BLaER1 treated with 17β-estradiol and CSF1 and Interleukin-3, amounts not matched to agents 10 nM and 100 nM (cell line): Measurements from ENCODE around the gene CCDC92.

Experiments used
- H3K27ac ChIP-seq, 11 experiments: shearing (Covaris generic); formaldehyde crosslinking; 2 replicates each; pipeline ENCODE4 v1.8.1; 2022
- H3K27me3 ChIP-seq, 11 experiments: shearing (Covaris generic); formaldehyde crosslinking; 2 replicates each; pipeline ENCODE4 v1.8.1; 2022
- H3K36me3 ChIP-seq, 11 experiments: shearing (Covaris generic); formaldehyde crosslinking; 2 replicates each; pipeline ENCODE4 v1.8.1; 2022
- H3K4me1 ChIP-seq, 10 experiments: shearing (Covaris generic); formaldehyde crosslinking; 2 replicates each; pipeline ENCODE4 v1.8.1; 2022
- H3K4me2 ChIP-seq, 11 experiments: shearing (Covaris generic); formaldehyde crosslinking; 2 replicates each; pipeline ENCODE4 v1.8.1; 2022
- H3K4me3 ChIP-seq, 10 experiments: shearing (Covaris generic); formaldehyde crosslinking; 2 replicates each; pipeline ENCODE4 v1.8.1; 2022
- H3K9ac ChIP-seq, 11 experiments: shearing (Covaris generic); formaldehyde crosslinking; 2 replicates each; pipeline ENCODE4 v1.8.1; 2022
- H3K9me3 ChIP-seq, 11 experiments: shearing (Covaris generic); formaldehyde crosslinking; replicated peaks in 1 of 11; 2 replicates each; pipeline ENCODE4 v1.8.1; 2022
- H4K20me1 ChIP-seq, 11 experiments: shearing (Covaris generic); formaldehyde crosslinking; 2 replicates each; pipeline ENCODE4 v1.8.1; 2022
- Cebpa-rat ChIP-seq, 11 experiments: shearing (Covaris generic); IDR thresholded peaks; 2 replicates each; pipeline ENCODE4 v1.8.1; 2022

CCDC92 gene

GRCh38 chr12:124006846-124007713 is 34.4 kb upstream of the CCDC92 start:
- peak overlapping the region in 1 of 11 experiments; percentile 0; a peak in 1 of 22 replicates for H3K9ac ChIP-seq
- peaks cover 32 to 52% (median 43%) of the 10 kb centered on the region in 10 experiments for H3K4me1 ChIP-seq
- peaks cover 0 to 42% (median 14%) of the 10 kb centered on the region in 11 experiments; a peak in 10 of 22 replicates for H4K20me1 ChIP-seq
- no peaks in the 10 kb centered on the region for H3K9me3 ChIP-seq
- H3K4me2 ChIP-seq = peak overlapping the region; percentile 44 to 76 (median 68)
- TF ChIP-seq Cebpa-rat (IDR thresholded peaks at IDR 0.05) = no peak
- no peak overlapping the region for H3K4me3 ChIP-seq
- no peaks in the 10 kb centered on the region for H3K27me3 ChIP-seq
- peaks cover 48 to 85% (median 70%) of the 10 kb centered on the region in 11 experiments for H3K36me3 ChIP-seq
- peak overlapping the region in 6 of 11 experiments; percentile 2 to 53 (median 24); a peak in 7 of 22 replicates for H3K27ac ChIP-seq

GRCh38 chr12:124006085-124006845 is 33.6 kb upstream of the CCDC92 start:
- H3K9ac ChIP-seq = peak overlapping the region in 1 of 11 experiments; percentile 44; a peak in 2 of 22 replicates
- H3K9me3 ChIP-seq = no peaks in the 10 kb centered on the region
- H3K27ac ChIP-seq = peak overlapping the region in 7 of 11 experiments; percentile 2 to 53 (median 31); a peak in 9 of 22 replicates
- no peaks in the 10 kb centered on the region for H3K27me3 ChIP-seq
- H4K20me1 ChIP-seq = peaks cover 0 to 46% (median 21%) of the 10 kb centered on the region in 11 experiments; a peak in 10 of 22 replicates
- H3K36me3 ChIP-seq = peaks cover 48 to 85% (median 70%) of the 10 kb centered on the region in 11 experiments
- no peak overlapping the region for H3K4me3 ChIP-seq
- peak overlapping the region; percentile 44 to 76 (median 68) for H3K4me2 ChIP-seq
- TF ChIP-seq Cebpa-rat (IDR thresholded peaks at IDR 0.05) = no peak
- H3K4me1 ChIP-seq = peaks cover 32 to 58% (median 47%) of the 10 kb centered on the region in 10 experiments

- Histone ChIP-seq H3K27me3 (no peaks in the 10 kb centered on the region), H3K4me1 (peaks cover 32 to 64% (median 47%) of the 10 kb centered on the region in 10 experiments), H3K4me3 (no peak overlapping the region), H3K9ac (no peak overlapping the region), H3K9me3 (no peaks in the 10 kb centered on the region), H3K27ac (0 out of 22 replicates have a peak overlapping the region, but pooled peaks of 1 of the 11 experiments have one; percentile 23), H3K36me3 (peaks cover 50 to 87% (median 71%) of the 10 kb centered on the region in 11 experiments), H4K20me1 (peaks cover 0 to 56% (median 23%) of the 10 kb centered on the region in 11 experiments; a peak in 12 of 22 replicates), H3K4me2 (peak overlapping the region in 6 of 11 experiments; percentile 7 to 43 (median 20); a peak in 8 of 22 replicates)
- no peak for TF ChIP-seq Cebpa-rat (IDR thresholded peaks at IDR 0.05)
Observed at GRCh38 chr12:124004233-124004875, 31.7 kb upstream of the CCDC92 start.

- no peak overlapping the region for H3K9ac ChIP-seq
- H3K27ac ChIP-seq = no peak overlapping the region
- H4K20me1 ChIP-seq = peaks cover under 1 to 60% (median 24%) of the 10 kb centered on the region in 11 experiments; a peak in 14 of 22 replicates
- H3K4me1 ChIP-seq = peaks cover 21 to 52% (median 36%) of the 10 kb centered on the region in 10 experiments
- no peak overlapping the region for H3K4me2 ChIP-seq
- no peak for TF ChIP-seq Cebpa-rat (IDR thresholded peaks at IDR 0.05)
- no peak overlapping the region for H3K4me3 ChIP-seq
- H3K9me3 ChIP-seq = no peaks in the 10 kb centered on the region
- no peaks in the 10 kb centered on the region for H3K27me3 ChIP-seq
- peaks cover 65 to 94% (median 84%) of the 10 kb centered on the region in 11 experiments for H3K36me3 ChIP-seq
Observed at GRCh38 chr12:124002654-124003053, 30.0 kb upstream of the CCDC92 start.

DNA sequence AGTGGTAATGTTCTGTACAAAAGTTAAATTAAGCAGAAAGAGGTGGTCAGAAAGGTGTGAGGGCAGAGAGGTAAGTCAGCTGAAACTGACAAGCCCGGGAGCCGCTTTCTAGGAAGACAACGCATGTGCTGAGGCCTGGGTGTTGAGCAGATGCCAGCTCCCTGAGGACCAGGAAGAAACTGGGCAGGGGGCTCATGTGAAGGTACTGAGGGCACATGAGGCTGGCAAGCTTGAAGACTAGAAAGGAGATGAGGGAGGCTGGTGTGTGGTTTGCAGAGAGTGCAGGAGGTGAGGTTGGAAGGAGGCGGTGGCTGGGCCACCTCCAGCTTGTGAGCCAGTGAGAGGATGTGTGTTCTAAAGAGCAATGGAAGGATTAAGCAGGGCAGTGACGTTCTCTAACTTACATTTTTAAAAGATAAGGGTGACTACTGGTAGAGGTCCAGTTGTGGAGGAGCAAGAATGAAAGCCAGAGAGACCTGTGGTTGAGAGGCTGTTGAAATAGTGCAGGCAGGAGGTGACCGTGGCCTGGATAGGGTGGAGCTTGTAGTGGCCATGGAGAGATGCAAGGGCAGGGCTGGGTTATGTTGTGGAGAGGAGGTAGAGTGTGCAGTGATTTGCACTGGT is 29.5 kb upstream of the CCDC92 start:
- H3K9me3 ChIP-seq = no peaks in the 10 kb centered on the region
- H3K4me3 ChIP-seq = no peak overlapping the region
- H3K27me3 ChIP-seq = no peaks in the 10 kb centered on the region
- H3K36me3 ChIP-seq = peaks cover 70 to 94% (median 84%) of the 10 kb centered on the region in 11 experiments
- H3K4me2 ChIP-seq = no peak overlapping the region
- H3K9ac ChIP-seq = no peak overlapping the region
- no peak for TF ChIP-seq Cebpa-rat (IDR thresholded peaks at IDR 0.05)
- H4K20me1 ChIP-seq = peaks cover 6 to 63% (median 24%) of the 10 kb centered on the region in 11 experiments; a peak in 14 of 22 replicates
- peaks cover 16 to 47% (median 31%) of the 10 kb centered on the region in 10 experiments for H3K4me1 ChIP-seq
- H3K27ac ChIP-seq = no peak overlapping the region

DNA sequence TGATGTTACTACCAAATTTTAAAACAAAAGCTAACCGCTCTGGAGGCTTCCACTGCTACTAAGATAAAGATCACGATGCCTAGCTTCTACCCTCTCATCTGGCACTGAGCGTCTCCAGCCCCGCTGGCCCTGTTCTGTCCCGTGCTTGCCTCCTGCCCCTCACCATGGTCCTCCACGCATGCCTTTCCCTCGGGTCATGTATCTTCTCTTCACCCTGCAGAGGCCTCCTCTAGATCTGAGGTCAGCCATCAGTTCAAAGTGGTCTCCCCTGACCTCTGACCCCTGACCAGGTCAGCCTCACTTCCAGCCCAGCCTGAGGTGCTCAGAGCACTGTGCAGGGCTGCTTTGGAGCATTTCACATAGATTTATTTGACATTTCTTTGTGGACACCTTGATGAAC is 28.7 kb upstream of the CCDC92 start:
- TF ChIP-seq Cebpa-rat (IDR thresholded peaks at IDR 0.05) = no peak
- peaks cover 72 to 97% (median 86%) of the 10 kb centered on the region in 11 experiments for H3K36me3 ChIP-seq

GRCh38 chr12:124000111-124000510 is 27.5 kb upstream of the CCDC92 start:
- Histone ChIP-seq H4K20me1 (peaks cover 9 to 66% (median 36%) of the 10 kb centered on the region in 11 experiments; a peak in 15 of 22 replicates), H3K9ac (no peak overlapping the region), H3K27me3 (no peaks in the 10 kb centered on the region), H3K9me3 (no peaks in the 10 kb centered on the region), H3K4me3 (no peak overlapping the region), H3K4me1 (peaks cover 0 to 28% (median 12%) of the 10 kb centered on the region in 10 experiments; a peak in 13 of 20 replicates), H3K36me3 (peaks cover 77 to 100% (median 93%) of the 10 kb centered on the region in 11 experiments), H3K27ac (no peak overlapping the region), H3K4me2 (no peak overlapping the region)
- no peak for TF ChIP-seq Cebpa-rat (IDR thresholded peaks at IDR 0.05)

More for the DNA sequence above, 28.7 kb upstream of the CCDC92 start:
- Histone ChIP-seq H3K27ac (no peak overlapping the region), H3K9me3 (no peaks in the 10 kb centered on the region), H3K9ac (no peak overlapping the region), H3K4me1 (peaks cover 8 to 39% (median 23%) of the 10 kb centered on the region in 10 experiments), H3K27me3 (no peaks in the 10 kb centered on the region), H3K4me3 (no peak overlapping the region), H4K20me1 (peaks cover 0 to 63% (median 26%) of the 10 kb centered on the region in 11 experiments; a peak in 15 of 22 replicates), H3K4me2 (0 out of 22 replicates have a peak overlapping the region, but pooled peaks of 1 of the 11 experiments have one; percentile 14)

GRCh38 chr12:123998991-123999359 is 26.3 kb upstream of the CCDC92 start:
- Histone ChIP-seq H3K4me2 (no peak overlapping the region), H3K4me1 (peaks cover 0 to 24% (median 8%) of the 10 kb centered on the region in 10 experiments; a peak in 11 of 20 replicates), H3K9me3 (no peaks in the 10 kb centered on the region), H4K20me1 (peaks cover 12 to 74% (median 36%) of the 10 kb centered on the region in 11 experiments; a peak in 15 of 22 replicates), H3K4me3 (no peak overlapping the region), H3K9ac (no peak overlapping the region), H3K36me3 (peaks cover 73 to 100% (median 90%) of the 10 kb centered on the region in 11 experiments), H3K27me3 (no peaks in the 10 kb centered on the region), H3K27ac (no peak overlapping the region)
- TF ChIP-seq Cebpa-rat (IDR thresholded peaks at IDR 0.05) = no peak
